Uterus (tissue), 2 donors: ENCODE results near the gene SCD5.

ENCODE experiments used
- CTCF ChIP-seq, 4 experiments: fragments of 200-600 bp in 2 of 4; fragments of 450-650 bp in 2 of 4; sonication (generic) in 2 of 4; IDR thresholded peaks; one replicate each; pipeline ENCODE4 v1.5.1; 2016 to 2019; ENCODE audit warnings: antibody characterized with exemption in 4 of 4, mild to moderate bottlenecking in 2 of 4, moderate library complexity in 1 of 4
- POLR2A ChIP-seq, 2 donors: fragments of 450-650 bp; IDR thresholded peaks; one replicate each; pipeline ENCODE4 v1.6.1; 2016; ENCODE audit warnings: antibody characterized with exemption in 2 of 2, mild to moderate bottlenecking in 1 of 2, moderate library complexity in 1 of 2

- TF ChIP-seq CTCF (IDR thresholded peaks at IDR 0.05) (no peak), POLR2A (IDR thresholded peaks at IDR 0.05) (no peak)
These were observed 21.6 kb downstream of the SCD5 start for GRCh38 chr4:82776925-82777542.
